HG03045 (cell line): Measurements from ENCODE around the gene AMMECR1L.
"Not testable (repeated sequence)": the region's sequence is repeated elsewhere in the genome, so short reads cannot be mapped to it uniquely, and the experiment has no call there.

ENCODE experiments used
- ATAC-seq: cut with Tn5 transposase; IDR thresholded peaks from one replicate; pipeline ENCODE4 v1.9.1; 2021; ENCODE audit warnings: mild to moderate bottlenecking, moderate library complexity; ENCODE audit not compliant: unreplicated experiment

AMMECR1L gene

DNA sequence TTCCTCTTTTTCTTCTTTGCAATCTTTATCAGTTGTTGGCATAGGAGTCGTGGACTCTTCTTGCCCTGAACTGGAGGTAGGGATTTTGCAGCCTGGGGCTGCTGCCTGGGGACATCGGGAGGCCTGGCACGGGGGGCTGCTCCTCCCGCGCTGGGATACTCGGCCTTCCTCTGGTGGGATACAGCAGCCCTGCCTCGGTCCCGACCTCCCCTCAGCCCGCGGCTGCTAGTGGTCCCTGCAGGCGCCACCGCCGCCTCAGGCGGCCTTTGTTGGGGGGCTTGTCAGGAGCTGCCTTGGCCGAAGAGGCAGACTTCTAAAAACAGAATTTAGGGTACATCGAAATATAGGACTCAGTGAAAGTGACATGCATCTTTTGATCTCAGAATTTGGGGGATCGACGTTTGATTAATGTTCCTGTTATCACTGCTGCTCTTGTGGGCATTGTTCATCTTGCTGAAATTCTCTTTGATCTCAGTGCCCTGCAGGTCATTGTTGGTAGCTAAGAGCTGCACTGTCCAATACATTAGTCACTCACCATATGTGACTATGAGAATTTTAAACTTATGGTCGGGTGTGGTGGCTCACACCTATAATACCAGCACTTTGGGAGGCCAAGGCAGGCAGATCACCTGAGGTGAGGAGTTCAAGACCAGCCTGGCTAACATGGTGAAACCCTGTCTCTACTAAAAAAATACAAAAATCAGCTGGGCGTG, 44.1 kb downstream of the AMMECR1L start:
- ATAC-seq, result no peak

- no peak for ATAC-seq
Observed at GRCh38 chr2:127840893-127841292, 44.9 kb downstream of the AMMECR1L start.

- ATAC-seq, result no peak
Observed at GRCh38 chr2:127834951-127835350, 50.8 kb downstream of the AMMECR1L start.

DNA sequence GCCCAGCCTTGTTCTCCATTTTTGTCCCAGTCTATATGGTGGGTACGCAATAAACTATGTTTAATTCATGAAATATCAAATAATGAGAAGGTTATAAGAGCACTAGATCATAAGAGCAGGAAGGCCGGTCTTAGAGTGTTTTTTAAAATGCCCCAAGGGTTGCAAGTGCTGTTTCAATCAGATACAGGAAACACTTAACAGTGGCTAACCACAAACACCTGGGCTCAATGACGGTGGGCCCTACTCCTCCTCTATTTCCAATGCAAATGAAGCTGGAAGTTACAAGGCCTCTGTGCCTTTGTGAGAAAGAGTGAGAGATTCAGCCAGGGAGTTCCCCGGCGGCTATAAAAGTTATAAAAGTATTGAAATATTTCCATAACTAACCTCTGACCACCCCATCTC, 55.9 kb downstream of the AMMECR1L start:
- ATAC-seq, result peak; percentile 92

GRCh38 chr2:127826708-127827107, 59.0 kb downstream of the AMMECR1L start:
- not testable (repeated sequence) for ATAC-seq

DNA sequence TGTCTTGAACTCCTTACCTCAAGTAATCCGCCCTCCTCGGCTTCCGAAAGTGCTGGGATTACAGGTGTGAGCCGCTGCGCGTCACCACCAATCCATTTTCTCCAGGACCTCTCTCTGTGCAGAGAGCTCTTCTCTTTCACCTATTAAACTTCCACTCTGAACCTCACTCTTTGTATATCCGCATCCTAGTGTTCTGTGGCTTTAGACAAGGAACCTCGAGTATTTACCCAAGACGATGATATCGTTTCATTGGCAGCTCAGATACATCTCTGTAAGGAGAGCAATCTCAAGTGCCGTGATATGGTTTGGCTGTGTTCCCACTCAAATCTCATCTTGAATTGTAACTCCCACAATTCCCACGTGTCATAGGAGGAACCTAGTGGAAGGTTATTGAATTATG, 59.7 kb downstream of the AMMECR1L start:
- no peak for ATAC-seq

GRCh38 chr2:127820080-127820668, 65.6 kb downstream of the AMMECR1L start:
- no peak for ATAC-seq

DNA sequence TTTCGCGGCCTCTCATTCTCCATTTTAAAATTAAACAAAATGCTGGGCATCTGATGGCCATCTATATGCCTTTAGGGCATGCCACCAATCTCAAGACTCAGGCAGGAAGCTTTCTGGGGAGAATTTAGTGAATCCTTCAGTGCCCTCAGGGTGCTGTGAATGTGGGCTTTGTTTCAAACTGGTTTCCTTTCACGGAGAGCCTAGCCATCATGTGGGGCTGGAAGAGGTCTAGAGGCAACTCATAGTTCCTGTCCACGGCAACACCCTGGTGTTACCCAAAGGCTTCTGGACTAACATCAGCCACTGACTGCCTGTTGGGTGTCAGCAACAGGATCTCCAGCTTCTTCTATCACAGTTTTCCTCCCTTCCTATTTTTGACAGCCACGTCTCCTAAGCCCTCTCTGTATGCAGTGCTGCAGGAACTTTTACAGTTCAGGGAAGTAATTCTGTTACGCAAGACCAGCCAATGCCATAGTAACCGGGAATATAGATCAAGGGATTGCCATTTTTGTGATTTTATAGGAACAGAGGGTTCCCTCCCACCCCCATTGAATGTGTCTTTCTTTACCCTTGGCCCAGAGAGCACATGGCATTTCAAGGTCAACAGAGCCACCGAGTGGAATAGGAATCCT, 66.8 kb downstream of the AMMECR1L start:
- no peak for ATAC-seq

DNA sequence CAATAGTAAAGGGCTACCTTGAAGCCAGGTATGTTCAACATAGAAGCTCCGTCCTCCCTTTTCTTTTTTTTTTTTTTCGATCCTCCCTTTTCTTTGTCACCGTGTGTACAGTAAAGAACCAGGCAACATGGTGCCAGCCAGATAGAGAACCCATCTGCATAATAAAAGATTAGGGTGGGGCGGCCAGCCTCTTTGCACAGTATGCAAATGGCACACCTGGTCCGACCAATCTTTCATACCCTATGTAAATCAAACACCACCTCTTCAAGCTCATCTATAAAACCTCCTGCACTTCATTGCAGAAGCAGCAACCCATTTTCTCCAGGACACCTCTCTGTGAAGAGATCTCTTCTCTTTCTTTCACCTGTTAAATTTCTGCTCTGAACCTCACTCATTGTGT, 67.5 kb downstream of the AMMECR1L start:
- ATAC-seq, result no peak

- ATAC-seq, result no peak
Observed at GRCh38 chr2:127814677-127815076, 71.1 kb downstream of the AMMECR1L start.

DNA sequence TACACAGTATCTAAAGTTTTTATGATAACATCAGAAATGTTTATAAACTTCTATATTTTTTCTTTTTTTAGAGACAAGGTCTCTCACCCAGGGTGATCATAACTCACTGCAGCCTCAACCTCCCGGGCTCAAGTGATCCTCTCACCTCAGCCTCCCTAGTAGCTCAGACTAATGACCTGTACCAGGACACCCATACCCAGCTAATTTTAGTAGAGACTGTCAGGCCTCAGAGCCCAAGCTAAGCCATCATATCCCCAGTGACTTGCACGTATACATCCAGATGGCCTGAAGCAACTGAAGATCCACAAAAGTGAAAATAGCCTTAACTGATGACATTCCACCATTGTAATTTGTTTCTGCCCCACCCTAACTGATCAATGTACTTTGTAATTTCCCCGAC, 73.3 kb downstream of the AMMECR1L start:
- ATAC-seq, result not testable (repeated sequence)
